WI38 (cell line): ENCODE data around the gene TTLL4.

Experiments used
- H3K4me3 ChIP-seq: 2 replicates; pipeline ENCODE4 v1.5.1; 2011; ENCODE audit warnings: low read depth, mild to moderate bottlenecking, control low read depth, low read length
- CTCF ChIP-seq: IDR thresholded peaks from 2 replicates; pipeline ENCODE4 v1.5.1; 2012; ENCODE audit warnings: low read depth, mild to moderate bottlenecking, control low read depth, low read length

The TTLL4 gene

DNA sequence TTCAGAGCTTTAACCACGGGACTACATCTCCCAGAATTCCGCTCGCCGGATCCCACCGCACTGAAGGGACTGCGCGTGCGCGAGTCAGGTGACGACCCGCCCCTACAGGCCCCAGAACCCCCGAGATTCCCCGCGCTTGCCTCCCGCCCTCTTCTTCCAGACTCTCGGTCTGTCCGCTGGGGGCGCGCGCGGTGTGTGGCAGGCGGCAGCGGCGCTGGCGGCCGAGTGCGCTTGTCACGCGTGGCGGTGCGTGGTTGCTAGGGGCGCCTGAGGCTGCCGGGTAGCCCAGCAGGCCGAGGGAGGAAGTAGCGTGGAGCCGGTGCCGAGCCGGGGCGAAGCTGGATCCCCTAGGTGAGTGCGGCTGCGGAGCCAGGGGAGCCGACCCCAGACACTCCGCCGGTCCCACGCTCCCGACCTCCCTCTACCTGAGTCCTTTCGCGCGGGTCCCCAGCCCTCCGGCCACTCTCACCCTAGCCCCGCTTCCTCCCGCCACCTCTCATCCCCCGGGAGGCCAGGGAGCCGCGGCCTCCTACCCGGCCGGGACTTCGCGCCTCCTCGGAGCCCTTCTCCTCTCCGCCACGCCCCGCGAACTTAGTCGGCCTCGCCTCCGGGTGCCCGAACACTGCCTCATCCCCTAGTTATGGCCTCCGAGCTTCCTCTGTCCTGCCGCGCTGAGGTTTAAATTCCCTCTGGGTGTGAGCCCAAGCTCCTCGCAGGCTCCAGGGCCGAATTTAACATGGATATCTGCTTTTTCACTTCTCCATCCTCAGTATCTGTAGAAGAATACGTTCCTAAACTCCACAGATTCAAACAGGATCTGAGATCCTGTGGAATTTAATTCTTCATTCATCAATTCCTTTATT is at the start of gene TTLL4:
TTLL4 (plus strand) TSS at position 149 of the 863 bp plus-strand sequence. CDS start 26,842 bp downstream, outside the sequence.
- peak within 1 kb of the TSS; percentile 92 for H3K4me3 ChIP-seq
- peak; percentile 76 for TF ChIP-seq CTCF

GRCh38 chr2:218662377-218662776 is 48.3 kb upstream of the TTLL4 start:
- no peak for TF ChIP-seq CTCF
- H3K4me3 ChIP-seq, result no peak overlapping the region

DNA sequence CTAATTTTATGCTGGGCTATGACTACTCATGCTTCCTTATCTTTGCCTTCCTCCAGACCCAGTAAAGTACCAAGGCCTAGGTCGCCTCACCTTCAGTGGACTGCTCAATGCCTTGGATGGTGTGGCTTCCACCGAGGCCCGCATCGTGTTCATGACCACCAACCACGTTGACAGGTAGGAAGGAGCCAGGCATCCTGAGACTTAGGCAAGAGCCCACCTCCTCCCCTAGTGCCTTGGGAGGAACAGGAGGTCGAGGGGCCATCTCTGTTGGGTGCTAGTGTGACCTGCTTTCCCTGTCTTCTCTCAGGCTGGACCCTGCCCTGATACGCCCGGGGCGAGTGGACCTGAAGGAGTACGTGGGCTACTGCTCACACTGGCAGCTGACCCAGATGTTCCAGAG is 47.8 kb upstream of the TTLL4 start:
- TF ChIP-seq CTCF, result no peak
- H3K4me3 ChIP-seq, result no peak overlapping the region

DNA sequence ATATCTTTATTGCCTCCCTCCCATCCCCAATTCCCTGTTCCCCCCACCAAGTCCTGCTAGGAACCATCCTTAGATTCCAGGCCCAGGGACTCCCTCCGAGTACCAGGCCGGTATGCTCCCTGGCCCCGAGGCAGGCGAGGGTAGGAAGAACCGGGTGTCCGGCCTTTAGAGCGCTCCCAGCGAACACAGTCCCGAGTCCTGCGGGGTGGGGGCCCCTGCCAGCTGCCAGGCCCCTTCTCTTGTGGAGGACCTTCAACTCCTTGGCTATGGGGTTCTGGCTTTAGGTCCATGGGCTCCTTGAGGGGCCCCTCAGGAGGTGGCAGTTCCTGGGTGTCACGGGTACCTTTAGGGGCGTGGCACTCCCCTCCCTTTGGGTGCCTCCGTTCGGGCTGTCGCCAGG is 46.7 kb upstream of the TTLL4 start:
- TF ChIP-seq CTCF, result no peak

GRCh38 chr2:218664653-218665052 is 46.0 kb upstream of the TTLL4 start:
- no peak overlapping the region for H3K4me3 ChIP-seq
- TF ChIP-seq CTCF, result no peak

More for the DNA sequence above, 46.7 kb upstream of the TTLL4 start:
- no peak overlapping the region for H3K4me3 ChIP-seq

- no peak for TF ChIP-seq CTCF
- peak overlapping the region; percentile 89 for H3K4me3 ChIP-seq
Observed at GRCh38 chr2:218671097-218671653, 39.5 kb upstream of the TTLL4 start.
